ENCODE results near the gene CREB5. TPM values are rescaled to one million over a fixed set of nuclear protein-coding genes. Genes with fewer than 3 reads are reported as not detected.

Gene CREB5
- total RNA-seq, 1 donor from 2014 or later = not detected

DNA sequence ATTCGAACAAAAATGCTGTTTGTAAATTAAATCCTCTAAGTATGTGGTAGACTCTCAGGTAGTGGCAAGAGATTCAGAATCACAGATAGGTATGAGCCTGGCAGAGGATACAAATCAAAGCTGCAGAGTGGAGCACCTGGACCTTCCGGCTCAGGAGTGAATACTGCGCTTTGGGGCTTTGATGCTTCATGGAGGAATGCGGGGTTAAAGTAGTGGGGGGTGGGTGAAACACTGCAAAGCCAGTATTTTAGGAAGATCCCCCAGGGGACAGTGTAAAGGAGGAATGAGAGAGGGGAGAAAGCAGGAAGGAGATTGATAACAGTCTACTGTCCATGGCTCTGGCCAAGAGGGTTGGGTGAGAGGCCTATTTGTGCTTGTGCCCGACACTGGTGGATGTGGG, 43.2 kb downstream of the CREB5 start:
- Mint-ChIP-seq H3K4me1 (ENCODE audit: low read depth) (no peaks in the 10 kb centered on the region), H3K27ac (no peak overlapping the region), H3K27me3 (ENCODE audit: low read depth) (peaks cover 2% of the 10 kb centered on the region), H3K36me3 (ENCODE audit: low read depth) (no peaks in the 10 kb centered on the region), H3K4me3 (ENCODE audit: low read depth) (no peak overlapping the region), H3K9me3 (no peaks in the 10 kb centered on the region)
- DNase-seq (ENCODE audit: low spot score) = no peak
- intact Hi-C loops (cut with micrococcal nuclease) = no loop called here

DNA sequence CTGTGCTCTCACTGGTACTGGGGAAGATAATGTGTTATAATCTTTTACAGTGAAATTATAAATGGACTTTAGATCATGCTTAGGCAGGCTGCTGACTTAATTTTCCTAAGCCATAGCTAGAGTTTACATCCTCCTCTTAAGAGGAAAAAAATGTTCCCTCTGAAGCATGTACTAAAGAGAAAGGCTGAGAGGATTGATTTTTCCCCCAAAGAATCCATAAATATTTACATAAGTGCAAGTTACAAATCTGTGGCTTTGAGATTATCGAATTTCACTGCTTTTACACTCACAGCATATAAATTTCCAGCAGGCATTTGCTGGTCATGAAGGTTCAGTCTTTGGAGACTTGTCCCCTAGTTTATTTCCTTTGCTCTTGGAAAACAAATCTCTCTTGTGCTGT, 43.7 kb downstream of the CREB5 start:
- DNase-seq (ENCODE audit: low spot score) = no peak
- Mint-ChIP-seq H3K27ac (no peak overlapping the region), H3K4me1 (ENCODE audit: low read depth) (no peaks in the 10 kb centered on the region), H3K9me3 (no peaks in the 10 kb centered on the region), H3K4me3 (ENCODE audit: low read depth) (no peak overlapping the region), H3K36me3 (ENCODE audit: low read depth) (no peaks in the 10 kb centered on the region), H3K27me3 (ENCODE audit: low read depth) (peaks cover 3% of the 10 kb centered on the region)
- intact Hi-C loops (cut with micrococcal nuclease) = no loop called here

DNA sequence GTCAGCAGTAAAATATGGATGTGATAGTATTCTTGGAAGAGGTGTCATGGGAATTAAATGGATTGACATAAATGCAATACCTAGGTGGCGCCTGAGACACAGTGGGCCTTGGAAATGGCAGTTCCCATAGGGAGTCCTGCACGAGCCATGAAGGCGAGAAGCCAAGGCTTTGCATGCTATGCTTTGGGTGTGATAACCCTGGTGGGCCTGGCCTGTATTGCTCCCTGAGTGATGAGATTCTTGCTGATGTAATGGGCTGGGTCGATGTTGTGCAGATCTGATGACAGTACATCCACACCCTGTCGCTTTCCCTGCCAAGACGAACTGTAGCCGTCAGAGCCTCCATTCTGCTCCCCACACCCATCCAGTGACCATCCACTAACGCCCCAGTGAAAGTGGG, 46.4 kb downstream of the CREB5 start:
- Mint-ChIP-seq H3K36me3 (ENCODE audit: low read depth) (no peaks in the 10 kb centered on the region), H3K27ac (no peak overlapping the region), H3K4me1 (ENCODE audit: low read depth) (no peaks in the 10 kb centered on the region), H3K4me3 (ENCODE audit: low read depth) (no peak overlapping the region), H3K27me3 (ENCODE audit: low read depth) (peaks cover 5% of the 10 kb centered on the region), H3K9me3 (no peaks in the 10 kb centered on the region)
- no peak for DNase-seq (ENCODE audit: low spot score)
- intact Hi-C loops (cut with micrococcal nuclease) = no loop called here

GRCh38 chr7:28459306-28459705, 47.0 kb downstream of the CREB5 start:
- H3K4me1 Mint-ChIP-seq (ENCODE audit: low read depth) = no peaks in the 10 kb centered on the region
- H3K4me3 Mint-ChIP-seq (ENCODE audit: low read depth) = no peak overlapping the region
- no peaks in the 10 kb centered on the region for H3K36me3 Mint-ChIP-seq (ENCODE audit: low read depth)
- no peaks in the 10 kb centered on the region for H3K9me3 Mint-ChIP-seq
- no peak for DNase-seq (ENCODE audit: low spot score)
- H3K27me3 Mint-ChIP-seq (ENCODE audit: low read depth) = peaks cover 5% of the 10 kb centered on the region
- intact Hi-C loops (cut with micrococcal nuclease) = no loop called here
- H3K27ac Mint-ChIP-seq = no peak overlapping the region

GRCh38 chr7:28465697-28466096, 53.4 kb downstream of the CREB5 start:
- H3K4me1 Mint-ChIP-seq (ENCODE audit: low read depth) = no peaks in the 10 kb centered on the region
- peaks cover 3% of the 10 kb centered on the region for H3K27me3 Mint-ChIP-seq (ENCODE audit: low read depth)
- no peak overlapping the region for H3K27ac Mint-ChIP-seq
- DNase-seq (ENCODE audit: low spot score) = no peak
- H3K4me3 Mint-ChIP-seq (ENCODE audit: low read depth) = no peak overlapping the region
- H3K36me3 Mint-ChIP-seq (ENCODE audit: low read depth) = no peaks in the 10 kb centered on the region
- H3K9me3 Mint-ChIP-seq = no peaks in the 10 kb centered on the region
- intact Hi-C loops (cut with micrococcal nuclease) = no loop called here

DNA sequence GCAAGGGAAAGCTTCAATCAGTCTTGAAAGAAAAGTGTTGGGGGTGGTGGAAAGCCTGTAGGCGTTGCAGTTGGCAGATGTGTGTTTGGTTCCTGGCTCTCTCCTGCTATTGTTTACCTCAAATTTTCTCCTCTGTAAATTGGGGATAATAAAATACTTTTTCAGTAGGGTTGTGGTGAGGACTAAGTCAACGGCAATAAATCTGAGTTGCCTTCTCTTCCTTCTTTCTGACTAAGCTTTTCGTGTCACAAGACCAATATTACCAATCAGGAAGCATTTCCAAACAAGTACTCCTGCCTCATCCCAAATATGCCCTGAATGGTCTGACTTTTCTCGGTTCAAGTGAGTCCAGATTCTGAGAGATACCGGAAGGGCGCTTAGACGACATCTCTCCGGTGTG, 54.0 kb downstream of the CREB5 start:
- Mint-ChIP-seq H3K9me3 (no peaks in the 10 kb centered on the region), H3K4me3 (ENCODE audit: low read depth) (no peak overlapping the region), H3K4me1 (ENCODE audit: low read depth) (no peaks in the 10 kb centered on the region), H3K27ac (no peak overlapping the region), H3K36me3 (ENCODE audit: low read depth) (no peaks in the 10 kb centered on the region), H3K27me3 (ENCODE audit: low read depth) (peaks cover 3% of the 10 kb centered on the region)
- no peak for DNase-seq (ENCODE audit: low spot score)
- intact Hi-C loops (cut with micrococcal nuclease) = no loop called here

DNA sequence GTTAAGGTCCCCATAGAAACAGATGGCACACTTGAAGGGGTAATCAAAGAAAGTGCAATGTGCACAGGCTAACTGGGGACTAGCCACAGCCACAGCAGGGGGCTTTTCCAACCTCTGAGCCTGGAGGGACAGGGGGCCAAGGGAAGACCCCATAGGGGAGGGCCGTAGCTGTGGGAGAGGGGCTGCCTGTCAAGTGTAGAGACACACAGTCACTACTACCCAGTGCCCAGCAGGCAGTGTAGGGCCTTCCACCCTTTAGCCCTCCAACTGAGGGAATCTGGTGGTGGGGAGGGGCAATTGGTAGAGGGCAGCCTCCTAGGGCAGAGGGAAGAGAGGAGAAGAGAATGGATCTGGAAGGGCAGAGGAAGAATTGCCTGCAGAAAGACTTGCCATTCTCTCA, 54.6 kb downstream of the CREB5 start:
- Mint-ChIP-seq H3K4me3 (ENCODE audit: low read depth) (no peak overlapping the region), H3K27me3 (ENCODE audit: low read depth) (peaks cover 3% of the 10 kb centered on the region), H3K9me3 (no peaks in the 10 kb centered on the region), H3K4me1 (ENCODE audit: low read depth) (no peaks in the 10 kb centered on the region), H3K36me3 (ENCODE audit: low read depth) (no peaks in the 10 kb centered on the region), H3K27ac (no peak overlapping the region)
- intact Hi-C loops (cut with micrococcal nuclease) = no loop called here
- no peak for DNase-seq (ENCODE audit: low spot score)

GRCh38 chr7:28469562-28469961, 57.2 kb downstream of the CREB5 start:
- Mint-ChIP-seq H3K9me3 (no peaks in the 10 kb centered on the region), H3K4me1 (ENCODE audit: low read depth) (no peaks in the 10 kb centered on the region), H3K4me3 (ENCODE audit: low read depth) (no peak overlapping the region), H3K27me3 (ENCODE audit: low read depth) (no peaks in the 10 kb centered on the region), H3K27ac (no peak overlapping the region), H3K36me3 (ENCODE audit: low read depth) (no peaks in the 10 kb centered on the region)
- intact Hi-C loops (cut with micrococcal nuclease) = no loop called here
- DNase-seq (ENCODE audit: low spot score) = no peak

DNA sequence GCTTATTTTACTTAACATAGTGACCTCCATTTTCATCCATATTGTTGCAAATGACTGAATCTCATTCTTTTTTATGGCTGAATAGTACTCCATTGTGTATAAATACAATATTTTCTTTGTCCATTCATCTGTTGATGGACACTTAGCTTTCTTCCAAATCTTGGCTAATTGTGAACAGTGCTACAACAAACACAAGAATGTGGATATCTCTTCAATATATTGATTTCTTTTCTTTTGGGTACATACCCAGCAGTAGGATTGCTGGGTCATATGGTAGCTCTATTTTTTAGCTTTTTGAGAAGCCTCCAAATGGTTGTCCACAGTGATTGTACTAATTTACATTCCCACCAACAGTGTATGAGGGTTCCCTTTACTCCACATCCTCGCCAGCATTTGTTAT, 58.0 kb downstream of the CREB5 start:
- Mint-ChIP-seq H3K27me3 (ENCODE audit: low read depth) (no peaks in the 10 kb centered on the region), H3K4me1 (ENCODE audit: low read depth) (no peaks in the 10 kb centered on the region), H3K27ac (no peak overlapping the region), H3K9me3 (no peaks in the 10 kb centered on the region), H3K36me3 (ENCODE audit: low read depth) (no peaks in the 10 kb centered on the region), H3K4me3 (ENCODE audit: low read depth) (no peak overlapping the region)
- DNase-seq (ENCODE audit: low spot score) = no peak
- intact Hi-C loops (cut with micrococcal nuclease) = no loop called here

- Mint-ChIP-seq H3K4me3 (ENCODE audit: low read depth) (no peak overlapping the region), H3K4me1 (ENCODE audit: low read depth) (no peaks in the 10 kb centered on the region), H3K27me3 (ENCODE audit: low read depth) (no peaks in the 10 kb centered on the region), H3K36me3 (ENCODE audit: low read depth) (no peaks in the 10 kb centered on the region), H3K27ac (no peak overlapping the region), H3K9me3 (no peaks in the 10 kb centered on the region)
- intact Hi-C loops (cut with micrococcal nuclease) = no loop called here
- DNase-seq (ENCODE audit: low spot score) = no peak
Measured at GRCh38 chr7:28472332-28472731, 60.0 kb downstream of the CREB5 start.

DNA sequence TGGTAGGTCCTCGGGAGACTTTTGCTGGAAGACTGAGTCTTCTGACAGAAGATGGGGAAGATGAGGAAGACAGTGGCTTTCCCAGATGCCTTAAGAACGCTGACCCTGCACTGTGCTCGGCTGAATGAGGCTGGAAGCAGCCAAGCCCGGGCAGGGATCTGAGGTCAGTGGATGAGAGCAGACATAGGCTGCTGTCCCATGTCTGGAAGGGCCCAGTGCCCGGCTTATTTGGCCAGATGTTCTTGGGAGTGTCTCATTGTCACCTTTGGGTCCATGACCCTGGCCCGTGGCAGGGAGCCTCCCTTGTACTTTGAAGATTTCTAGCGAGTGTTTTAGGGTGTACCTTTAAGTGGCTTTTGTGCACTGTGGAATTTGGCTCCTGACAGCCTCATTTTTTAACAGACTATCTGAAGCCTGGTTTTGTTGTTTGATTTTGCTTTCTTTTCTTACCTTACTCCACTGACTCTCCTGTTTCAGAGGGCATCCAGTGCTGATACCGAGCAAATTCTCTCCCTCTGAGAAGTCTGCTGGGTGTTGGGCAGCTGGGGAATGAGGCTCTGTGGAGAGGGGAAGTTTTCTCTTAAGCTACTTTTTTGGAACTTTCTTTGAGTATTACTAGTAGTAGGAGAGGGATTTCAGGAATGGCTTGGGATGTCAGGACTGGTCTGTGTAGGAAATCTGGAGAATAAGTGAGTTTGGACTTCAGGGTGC, 61.4 kb downstream of the CREB5 start:
- Mint-ChIP-seq H3K36me3 (ENCODE audit: low read depth) (no peaks in the 10 kb centered on the region), H3K27me3 (ENCODE audit: low read depth) (no peaks in the 10 kb centered on the region), H3K4me3 (ENCODE audit: low read depth) (no peak overlapping the region), H3K27ac (no peak overlapping the region), H3K9me3 (no peaks in the 10 kb centered on the region), H3K4me1 (ENCODE audit: low read depth) (no peaks in the 10 kb centered on the region)
- no peak for DNase-seq (ENCODE audit: low spot score)
- intact Hi-C loops (cut with micrococcal nuclease) = no loop called here

DNA sequence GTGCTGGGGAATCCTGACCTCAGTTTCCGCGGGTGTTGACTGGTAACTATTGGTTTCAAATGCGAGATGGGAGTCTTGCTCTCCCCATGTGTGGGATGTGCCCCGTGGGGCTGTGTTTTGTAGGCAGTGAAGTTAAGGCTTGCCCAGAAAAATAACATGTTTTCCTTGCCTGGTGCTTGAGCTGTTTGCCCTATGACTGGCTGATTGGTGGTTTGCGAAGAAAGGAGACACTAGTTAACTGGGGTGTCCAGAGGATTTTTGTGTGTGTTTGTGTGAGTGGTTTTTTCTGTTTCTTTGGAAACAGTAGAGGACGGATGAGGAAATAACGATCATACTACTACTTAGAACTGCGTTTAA, 61.9 kb downstream of the CREB5 start:
- no peak overlapping the region for H3K27ac Mint-ChIP-seq
- no peaks in the 10 kb centered on the region for H3K4me1 Mint-ChIP-seq (ENCODE audit: low read depth)
- no peak overlapping the region for H3K4me3 Mint-ChIP-seq (ENCODE audit: low read depth)
- intact Hi-C loops (cut with micrococcal nuclease) = no loop called here
- H3K36me3 Mint-ChIP-seq (ENCODE audit: low read depth) = no peaks in the 10 kb centered on the region
- H3K27me3 Mint-ChIP-seq (ENCODE audit: low read depth) = no peaks in the 10 kb centered on the region
- no peaks in the 10 kb centered on the region for H3K9me3 Mint-ChIP-seq
- no peak for DNase-seq (ENCODE audit: low spot score)

DNA sequence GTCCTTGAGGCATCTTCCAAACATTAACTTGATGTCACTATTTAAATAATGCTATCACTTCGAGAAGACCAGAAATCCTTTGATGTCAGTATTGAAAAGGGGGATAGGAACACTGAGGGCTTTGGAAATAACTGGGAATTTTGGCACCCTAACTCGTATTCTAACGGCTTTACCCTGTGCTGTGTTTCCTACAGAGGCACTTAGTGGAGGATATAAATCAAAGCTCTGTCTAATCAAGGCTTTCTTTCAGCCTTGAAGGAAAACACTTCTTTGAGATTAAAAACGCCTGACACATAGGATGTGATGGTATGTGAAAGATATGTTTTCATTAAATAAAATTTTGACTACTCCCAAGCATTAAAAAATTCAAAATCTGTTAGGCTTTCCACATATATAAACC, 62.3 kb downstream of the CREB5 start:
- Mint-ChIP-seq H3K9me3 (no peaks in the 10 kb centered on the region), H3K4me1 (ENCODE audit: low read depth) (no peaks in the 10 kb centered on the region), H3K36me3 (ENCODE audit: low read depth) (no peaks in the 10 kb centered on the region), H3K4me3 (ENCODE audit: low read depth) (no peak overlapping the region), H3K27ac (no peak overlapping the region), H3K27me3 (ENCODE audit: low read depth) (no peaks in the 10 kb centered on the region)
- no peak for DNase-seq (ENCODE audit: low spot score)
- intact Hi-C loops (cut with micrococcal nuclease) = no loop called here

DNA sequence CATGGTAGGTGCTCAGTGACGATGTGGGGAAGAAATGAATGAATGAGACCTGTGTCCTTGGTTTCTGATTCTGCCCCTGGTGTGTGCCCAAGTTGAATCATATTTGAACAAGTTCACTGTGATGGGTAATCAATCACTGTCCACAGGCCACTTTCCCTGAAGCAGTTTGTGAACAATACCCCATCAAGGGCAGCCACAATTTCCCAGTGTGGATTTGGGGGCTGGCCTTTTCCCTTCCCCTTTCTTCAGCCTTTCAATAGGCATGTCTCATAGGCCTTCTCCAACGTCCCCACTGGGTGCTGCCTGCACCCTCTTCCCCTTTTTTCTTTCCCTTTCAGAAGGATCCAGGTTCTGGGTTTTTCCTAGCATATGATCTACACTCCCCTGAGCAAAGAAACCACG, 64.7 kb downstream of the CREB5 start:
- Mint-ChIP-seq H3K4me3 (ENCODE audit: low read depth) (no peak overlapping the region), H3K27ac (no peak overlapping the region), H3K27me3 (ENCODE audit: low read depth) (peaks cover 4% of the 10 kb centered on the region), H3K4me1 (ENCODE audit: low read depth) (peaks cover 1% of the 10 kb centered on the region), H3K36me3 (ENCODE audit: low read depth) (no peaks in the 10 kb centered on the region), H3K9me3 (no peaks in the 10 kb centered on the region)
- DNase-seq (ENCODE audit: low spot score) = no peak
- intact Hi-C loops (cut with micrococcal nuclease) = no loop called here
